Activated CD8-positive, alpha-beta memory T cell treated with anti-CD3 and anti-CD28 coated beads for 36 hours (primary cell): ENCODE measurements around the gene STK11. TPM values are rescaled to one million over a fixed set of nuclear protein-coding genes. Genes with fewer than 3 reads are reported as not detected.

Experiments
- CTCF ChIA-PET: fragments of 350-600 bp; sonication (Branson Sonifier 250); formaldehyde crosslinking; loops from one replicate; lab custom pipeline; 2021; ENCODE audit warnings: antibody characterized with exemption; lab: Charles Lee
- POLR2A ChIA-PET: fragments of 350-600 bp; sonication (Branson Sonifier 250); formaldehyde crosslinking; loops from one replicate; lab custom pipeline; 2021; ENCODE audit warnings: antibody characterized with exemption; lab: Charles Lee
- total RNA-seq, 2 experiments: library from RNA; stranded (reverse); gene quantifications; one replicate each; pipeline ENCODE4 v1.2.3, GENCODE V29; 2021

Gene STK11
- total RNA-seq, 2 experiments from 2014 or later: 58.7 to 62.5 TPM

- POLR2A ChIA-PET: interaction anchor here (0.6 to 3.1 kb wide), 3 partner anchors 10 to 18 kb away, joined by 3 to 17 read pairs (median 4); partner anchors contain the start of genes ATP5F1D and CIRBP
- CTCF ChIA-PET: interaction anchor here (6.5 kb wide), 1 partner anchor 16 kb away, joined by 76 read pairs; the partner anchor contains the start of gene CIRBP
Measured at GRCh38 chr19:1251330-1252220, 46.0 kb downstream of the STK11 start.

GRCh38 chr19:1252221-1252820, 46.7 kb downstream of the STK11 start:
- ChIA-PET CTCF (interaction anchor here (0.8 to 17.9 kb wide), 6 partner anchors 8 to 118 kb away, joined by 3 to 373 read pairs (median 6); partner anchors contain the start of genes ATP5F1D and CIRBP), POLR2A (interaction anchor here (0.7 to 3.1 kb wide), 7 partner anchors 14 to 1006 kb away, joined by 3 to 17 read pairs (median 8); partner anchors contain the start of genes CIRBP and FAM174C)

GRCh38 chr19:1252821-1253513, 47.4 kb downstream of the STK11 start:
- ChIA-PET CTCF (interaction anchor here (0.5 to 17.9 kb wide), 9 partner anchors 9 to 887 kb away, joined by 3 to 373 read pairs (median 3); partner anchors contain the start of genes ATP5F1D and CIRBP), POLR2A (interaction anchor here (0.7 to 3.1 kb wide), 8 partner anchors 9 to 1005 kb away, joined by 3 to 17 read pairs (median 6); partner anchors contain the start of genes CIRBP and FAM174C)

GRCh38 chr19:1253514-1254080, 48.0 kb downstream of the STK11 start:
- POLR2A ChIA-PET: interaction anchor here (0.7 to 3.1 kb wide), 6 partner anchors 10 to 267 kb away, joined by 3 to 17 read pairs (median 9); partner anchors contain the start of genes CIRBP and FAM174C
- CTCF ChIA-PET: interaction anchor here (0.5 to 17.9 kb wide), 8 partner anchors 8 to 887 kb away, joined by 3 to 373 read pairs (median 4); partner anchors contain the start of genes ATP5F1D and CIRBP

GRCh38 chr19:1254081-1254527, 48.5 kb downstream of the STK11 start:
- ChIA-PET POLR2A (interaction anchor here (1.9 to 3.1 kb wide), 2 partner anchors 12 to 15 kb away, joined by 17 read pairs; partner anchors contain the start of gene CIRBP), CTCF (interaction anchor here (6.5 to 17.9 kb wide), 2 partner anchors 10 to 14 kb away, joined by 76 to 373 read pairs; partner anchors contain the start of genes ATP5F1D and CIRBP)

GRCh38 chr19:1254530-1255185, 49.1 kb downstream of the STK11 start:
- ChIA-PET CTCF (interaction anchor here (6.5 to 17.9 kb wide), 2 partner anchors 11 to 13 kb away, joined by 76 to 373 read pairs; partner anchors contain the start of genes ATP5F1D and CIRBP), POLR2A (interaction anchor here (1.0 kb wide), 1 partner anchor 12 kb away, joined by 4 read pairs; no protein-coding TSS in a partner anchor)

- POLR2A ChIA-PET: interaction anchor here (0.5 to 1.4 kb wide), 3 partner anchors 11 to 395 kb away, joined by 3 to 4 read pairs (median 4); no protein-coding TSS in a partner anchor
- CTCF ChIA-PET: interaction anchor here (6.5 to 17.9 kb wide), 2 partner anchors 12 kb away, joined by 76 to 373 read pairs; partner anchors contain the start of genes ATP5F1D and CIRBP
Measured at GRCh38 chr19:1255186-1256161, 49.9 kb downstream of the STK11 start.

- POLR2A ChIA-PET: interaction anchor here (0.5 to 1.4 kb wide), 2 partner anchors 10 to 12 kb away, joined by 3 to 4 read pairs; no protein-coding TSS in a partner anchor
- CTCF ChIA-PET: interaction anchor here (6.5 to 17.9 kb wide), 2 partner anchors 11 to 13 kb away, joined by 76 to 373 read pairs; partner anchors contain the start of genes ATP5F1D and CIRBP
Measured at GRCh38 chr19:1256646-1257474, 51.3 kb downstream of the STK11 start.

- ChIA-PET POLR2A (no interaction called here), CTCF (interaction anchor here (0.8 to 17.9 kb wide), 3 partner anchors 10 to 14 kb away, joined by 4 to 373 read pairs (median 76); partner anchors contain the start of genes ATP5F1D and CIRBP)
Measured at GRCh38 chr19:1257475-1258162, 52.0 kb downstream of the STK11 start.

GRCh38 chr19:1258163-1258492, 52.5 kb downstream of the STK11 start:
- CTCF ChIA-PET: interaction anchor here (0.8 to 17.9 kb wide), 2 partner anchors 13 to 14 kb away, joined by 4 to 373 read pairs; partner anchors contain the start of gene ATP5F1D

GRCh38 chr19:1258707-1259205, 53.2 kb downstream of the STK11 start:
- POLR2A ChIA-PET: interaction anchor here (1.0 to 1.4 kb wide), 2 partner anchors 10 to 14 kb away, joined by 4 to 5 read pairs; partner anchors contain the start of gene CIRBP
- CTCF ChIA-PET: interaction anchor here (17.9 kb wide), 1 partner anchor 15 kb away, joined by 373 read pairs; the partner anchor contains the start of gene ATP5F1D

More at GRCh38 chr19:1258163-1258492, 52.5 kb downstream of the STK11 start:
- POLR2A ChIA-PET: interaction anchor here (1.0 kb wide), 1 partner anchor 11 kb away, joined by 5 read pairs; the partner anchor contains the start of gene CIRBP

- CTCF ChIA-PET: interaction anchor here (17.9 kb wide), 1 partner anchor 16 kb away, joined by 373 read pairs; the partner anchor contains the start of gene ATP5F1D
- POLR2A ChIA-PET: interaction anchor here (0.6 to 2.5 kb wide), 5 partner anchors 9 to 95 kb away, joined by 3 to 20 read pairs (median 4); partner anchors contain the start of gene CIRBP
Measured at GRCh38 chr19:1259206-1259875, 53.8 kb downstream of the STK11 start.
